ENCODE data around the gene NAT9.
A peak's percentile ranks its signal among the peaks of the same experiment; 100 is the strongest.

The NAT9 gene

GRCh38 chr17:74769856-74770497 lies 6.2 kb downstream of the NAT9 start:
- TF ChIP-seq MYC (IDR thresholded peaks at IDR 0.05; ENCODE audit: low read depth, low read length) (no peak), CTCF (IDR thresholded peaks at IDR 0.05; ENCODE audit: low read depth, low read length) (no peak), POLR2A (IDR thresholded peaks at IDR 0.05; ENCODE audit: extremely low read depth, insufficient read length) (no peak), MAX (IDR thresholded peaks at IDR 0.05; ENCODE audit: low read depth, low read length) (no peak)
- DNase-seq (ENCODE audit: low read depth) = peak; percentile 6
- no peak overlapping the region for H3K4me3 ChIP-seq (ENCODE audit: low read depth, low read length)

- no peak overlapping the region for H3K4me3 ChIP-seq (ENCODE audit: low read depth, low read length)
- no peak for DNase-seq (ENCODE audit: low read depth)
- TF ChIP-seq CTCF (IDR thresholded peaks at IDR 0.05; ENCODE audit: low read depth, low read length) = no peak
- no peak for TF ChIP-seq POLR2A (IDR thresholded peaks at IDR 0.05; ENCODE audit: extremely low read depth, insufficient read length)
- no peak for TF ChIP-seq MYC (IDR thresholded peaks at IDR 0.05; ENCODE audit: low read depth, low read length)
- no peak for TF ChIP-seq MAX (IDR thresholded peaks at IDR 0.05; ENCODE audit: low read depth, low read length)
Measured at GRCh38 chr17:74769266-74769855, 6.8 kb downstream of the NAT9 start.

- TF ChIP-seq CTCF (IDR thresholded peaks at IDR 0.05; ENCODE audit: low read depth, low read length) (no peak), MYC (IDR thresholded peaks at IDR 0.05; ENCODE audit: low read depth, low read length) (no peak), MAX (IDR thresholded peaks at IDR 0.05; ENCODE audit: low read depth, low read length) (no peak), POLR2A (IDR thresholded peaks at IDR 0.05; ENCODE audit: extremely low read depth, insufficient read length) (no peak)
- H3K4me3 ChIP-seq (ENCODE audit: low read depth, low read length) = no peak overlapping the region
- no peak for DNase-seq (ENCODE audit: low read depth)
Measured at GRCh38 chr17:74768763-74769114, 7.4 kb downstream of the NAT9 start.

GRCh38 chr17:74768069-74768762 lies 7.9 kb downstream of the NAT9 start:
- peak; percentile 11 for DNase-seq (ENCODE audit: low read depth)
- TF ChIP-seq POLR2A (IDR thresholded peaks at IDR 0.05; ENCODE audit: extremely low read depth, insufficient read length) (no peak), MAX (IDR thresholded peaks at IDR 0.05; ENCODE audit: low read depth, low read length) (no peak), MYC (IDR thresholded peaks at IDR 0.05; ENCODE audit: low read depth, low read length) (no peak), CTCF (IDR thresholded peaks at IDR 0.05; ENCODE audit: low read depth, low read length) (no peak)

GRCh38 chr17:74767111-74767516 lies 9.0 kb downstream of the NAT9 start:
- TF ChIP-seq MAX (IDR thresholded peaks at IDR 0.05; ENCODE audit: low read depth, low read length) (no peak), MYC (IDR thresholded peaks at IDR 0.05; ENCODE audit: low read depth, low read length) (no peak), POLR2A (IDR thresholded peaks at IDR 0.05; ENCODE audit: extremely low read depth, insufficient read length) (no peak), CTCF (IDR thresholded peaks at IDR 0.05; ENCODE audit: low read depth, low read length) (no peak)
- H3K4me3 ChIP-seq (ENCODE audit: low read depth, low read length) = no peak overlapping the region
- no peak for DNase-seq (ENCODE audit: low read depth)

More at GRCh38 chr17:74768069-74768762, 7.9 kb downstream of the NAT9 start:
- H3K4me3 ChIP-seq (ENCODE audit: low read depth, low read length) = no peak overlapping the region

All from NB4 (cell line).